HepG2 (cell line): ENCODE measurements around the gene EMC9. TPM values are rescaled to one million over a fixed set of nuclear protein-coding genes. Genes with fewer than 3 reads are reported as not detected.

Experiments
- ATAC-seq: fragments of 200-7000 bp; cut with Tn5 transposase; 3 replicates; pipeline ENCODE4 v1.9.1; 2020; ENCODE audit warnings: mild to moderate bottlenecking, moderate library complexity
- BruUV-seq: library from RNA; stranded (reverse); fragments of 400-500 nt; replicated peaks from 2 replicates; lab custom pipeline; 2021; lab: Mats Ljungman, UMichigan
- CTCF ChIA-PET: fragments of 300-600 bp; formaldehyde crosslinking; extraction: SDS; loops from one replicate; lab custom pipeline; 2021; ENCODE audit warnings: low total read pairs, inconsistent platforms, low intra/inter-chr PET ratio; lab: Yijun Ruan, JAX
- POLR2A ChIA-PET: fragments of 350-600 bp; sonication (Branson Sonifier 250); formaldehyde crosslinking; loops from one replicate; lab custom pipeline; 2020; ENCODE audit warnings: antibody characterized with exemption, inconsistent platforms; lab: Yijun Ruan, JAX
- DNase-seq: peaks from one replicate; pipeline ENCODE4 v3.0.0-alpha.2; 2015; ENCODE audit warnings: low spot score
- FAIRE-seq: peaks from 3 replicates; lab custom pipeline; 2011; peaks lifted over from hg19 to GRCh38; lab: Jason Lieb, UNC
- H2AFZ ChIP-seq: one replicate; pipeline ENCODE4 v1.6.1; 2011; ENCODE audit warnings: low read length, inconsistent platforms
- H3K27ac ChIP-seq: fragments of 300-600 bp; 3 replicates; pipeline ENCODE4 v1.8.0; 2011; ENCODE audit warnings: mixed run types, mild to moderate bottlenecking, mixed read lengths, low read length, inconsistent platforms; ENCODE audit not compliant: insufficient read depth; ENCODE audit errors: extremely low read length
- H3K27me3 ChIP-seq, 2 experiments: fragments of 200-600 bp in 1 of 2; 2 replicates in 1 of 2; 3 replicates in 1 of 2; pipeline versions ENCODE4 v1.6.0 to v1.8.0; 2011; ENCODE audit warnings: low read length in 2 of 2, mild to moderate bottlenecking in 2 of 2, moderate library complexity in 2 of 2, inconsistent platforms in 1 of 2; ENCODE audit not compliant: insufficient read depth in 2 of 2, control insufficient read depth in 1 of 2
- H3K36me3 ChIP-seq, 2 experiments: fragments of 200-600 bp in 1 of 2; replicated peaks in 1 of 2; 2 replicates in 1 of 2; 3 replicates in 1 of 2; pipeline versions ENCODE4 v1.5.1 to v1.8.0; 2011; ENCODE audit warnings: low read length in 2 of 2, inconsistent platforms in 1 of 2; ENCODE audit not compliant: insufficient read depth in 2 of 2, control insufficient read depth in 1 of 2
- H3K4me1 ChIP-seq: 2 replicates; pipeline ENCODE4 v1.5.1; 2012; ENCODE audit warnings: low read length, inconsistent platforms; ENCODE audit not compliant: insufficient read depth
- H3K4me2 ChIP-seq: 2 replicates; pipeline ENCODE4 v1.6.0; 2011; ENCODE audit warnings: low read depth, low read length, inconsistent platforms
- H3K4me3 ChIP-seq, 3 experiments: fragments of 200-600 bp in 1 of 3; sonication (generic), shearing (Covaris generic) in 1 of 3; replicated peaks in 1 of 3; 2 replicates each; pipeline ENCODE4 v1.5.1; 2011 to 2016; ENCODE audit warnings: low read length in 3 of 3, inconsistent platforms in 2 of 3, low read depth in 2 of 3, mild to moderate bottlenecking in 2 of 3, control low read depth in 1 of 3, mixed read lengths in 1 of 3; ENCODE audit not compliant: insufficient read depth in 1 of 3
- H3K79me2 ChIP-seq: one replicate; pipeline ENCODE4 v1.6.1; 2011; ENCODE audit warnings: low read length, inconsistent platforms; ENCODE audit not compliant: insufficient read depth
- H3K9ac ChIP-seq: 2 replicates; pipeline ENCODE4 v1.6.0; 2011; ENCODE audit warnings: mild to moderate bottlenecking, low read depth, low read length, inconsistent platforms; ENCODE audit not compliant: insufficient read depth
- H3K9me3 ChIP-seq: 2 replicates; pipeline ENCODE4 v1.5.1; 2012; ENCODE audit warnings: mild to moderate bottlenecking, low read length
- H4K20me1 ChIP-seq: 2 replicates; pipeline ENCODE4 v1.6.0; 2011; ENCODE audit warnings: inconsistent platforms, mild to moderate bottlenecking, low read length, moderate library complexity; ENCODE audit not compliant: insufficient read depth
- ATRX ChIP-seq: sonication (generic); formaldehyde crosslinking; IDR thresholded peaks from 2 replicates; pipeline ENCODE4 v1.4.0; 2020; ENCODE audit warnings: missing genetic modification reagents, borderline replicate concordance
- CBFB ChIP-seq: sonication (generic); formaldehyde crosslinking; IDR thresholded peaks from 2 replicates; pipeline ENCODE4 v1.4.0; 2020; ENCODE audit warnings: missing genetic modification reagents
- NR2F6 ChIP-seq, 2 experiments: IDR thresholded peaks; 2 replicates each; pipeline ENCODE4 v1.6.1; 2016; ENCODE audit warnings: antibody characterized with exemption in 1 of 2, mild to moderate bottlenecking in 1 of 2
- SAP130 ChIP-seq: IDR thresholded peaks from 2 replicates; pipeline ENCODE4 v1.6.1; 2016; ENCODE audit warnings: low read depth
- ZBTB38 ChIP-seq: sonication (generic); formaldehyde crosslinking; IDR thresholded peaks from 2 replicates; pipeline ENCODE4 v1.5.1; 2020; ENCODE audit warnings: mild to moderate bottlenecking, missing genetic modification reagents
- ZHX2 ChIP-seq, 2 experiments: sonication (generic) in 1 of 2; formaldehyde crosslinking in 1 of 2; IDR thresholded peaks; 2 replicates each; pipeline versions ENCODE4 v1.6.1 to v1.9.0; 2014 to 2022; ENCODE audit warnings: antibody characterized with exemption in 1 of 2, borderline replicate concordance in 1 of 2, inconsistent platforms in 1 of 2, low read depth in 1 of 2, missing genetic modification reagents in 1 of 2
- ZNF646 ChIP-seq: sonication (generic); formaldehyde crosslinking; IDR thresholded peaks from 2 replicates; pipeline ENCODE4 v1.9.0; 2021; ENCODE audit warnings: mild to moderate bottlenecking, missing genetic modification reagents
- ZNF670 ChIP-seq: sonication (generic); formaldehyde crosslinking; IDR thresholded peaks from 2 replicates; pipeline ENCODE4 v1.8.0; 2022; ENCODE audit warnings: mild to moderate bottlenecking, missing genetic modification reagents, borderline replicate concordance
- whole genome bisulfite sequencing: methylation state at CpG from one replicate; pipeline ENCODE4 v1.1.6; 2017; ENCODE audit warnings: low lambda C conversion rate; 5-methylcytosine and 5-hydroxymethylcytosine counted together
- in situ Hi-C: cut with HindIII; loops from 2 replicates; pipeline ENCODE4 v1.10.0; 2017; ENCODE audit warnings: low pct_unique_long_range_greater_than_20kb; ENCODE audit not compliant: extremely low pct_ligation_motif_present
- intact Hi-C: fragments of 100-400 bp; cut with micrococcal nuclease; formaldehyde crosslinking; loops from one replicate; pipeline ENCODE4 v1.10.0; 2022; ENCODE audit not compliant: unreplicated experiment
- polyA plus RNA-seq, 8 experiments: library from polyadenylated mRNA; depleted of rRNA in 3 of 8; stranded (reverse) in 7 of 8; unstranded in 1 of 8; fragments of >200 nt; fragmentation: Illumina TruSeq in 4 of 8; extraction: Trizol in 4 of 8; gene quantifications; 2 replicates each; pipeline versions ENCODE4 v1.2.1 to v1.2.3, GENCODE V29; 2011 to 2016; ENCODE audit warnings: low read depth in 4 of 8, missing spikeins in 1 of 8, mixed read lengths in 1 of 8; ENCODE audit not compliant: insufficient read depth in 1 of 8
- total RNA-seq, 5 experiments: library from RNA; depleted of rRNA; stranded (reverse); fragments of >200 nt; fragmentation: Illumina TruSeq; extraction: Trizol; gene quantifications; 2 replicates each; pipeline ENCODE4 v1.2.3, GENCODE V29; 2016; ENCODE audit warnings: low read depth in 1 of 5

EMC9 gene
- total and polyA plus RNA-seq, 2 of the 13 experiments (the other 11 are each of a cell fraction or from before 2014, with no cell fraction given), result 60.5 to 78.7 TPM

GRCh38 chr14:24160850-24161804, 19.7 kb upstream of the EMC9 start, which contains the start of gene IRF9:
IRF9 (plus strand) TSS chr14:24161265; CDS start chr14:24162145, 880 bp downstream.
- peak; percentile 99 for FAIRE-seq
- intact Hi-C loops, result loop anchor here (1.0 kb wide), 10 partner anchors 15 to 147 kb away; partner anchors contain the start of genes CHMP4A, EMC9, IPO4 and PCK2
- peak; percentile 94 for TF ChIP-seq ZBTB38 (CRISPR knock-in tag)
- TF ChIP-seq ZHX2 (IDR thresholded peaks at IDR 0.05; ENCODE audit: low read depth), result peak; percentile 85
- TF ChIP-seq ZHX2 (CRISPR knock-in tag; IDR thresholded peaks at IDR 0.05; ENCODE audit: borderline replicate concordance), result no peak
- TF ChIP-seq ZNF646 (CRISPR knock-in tag), result no peak
- no peak for TF ChIP-seq ATRX (CRISPR knock-in tag)
- peak; percentile 100 for TF ChIP-seq SAP130 (CRISPR knock-in tag)
- TF ChIP-seq ZNF670, result peak; percentile 94; the same call in 1 of the 2 replicates
- TF ChIP-seq NR2F6 (IDR thresholded peaks at IDR 0.05), result peak; percentile 88
- TF ChIP-seq NR2F6 (CRISPR knock-in tag; IDR thresholded peaks at IDR 0.05), result peak; percentile 98
- TF ChIP-seq CBFB (CRISPR knock-in tag), result peak; percentile 94

More at GRCh38 chr14:24160850-24161804, 19.7 kb upstream of the EMC9 start, which contains the start of gene IRF9:
- Histone ChIP-seq H3K4me2 (peak within 1 kb of the TSS; percentile 98), H4K20me1 (no peaks in the 10 kb centered on the region), H2AFZ (peak within 1 kb of the TSS; percentile 32), H3K36me3 (peaks cover 57 to 68% of the 10 kb centered on the region in 2 experiments), H3K27ac (peak within 1 kb of the TSS; percentile 62), H3K9ac (peak within 1 kb of the TSS; percentile 76), H3K27me3 (no peaks in the 10 kb centered on the region; a peak in 1 of 5 replicates), H3K9me3 (no peaks in the 10 kb centered on the region), H3K79me2 (peaks cover 5% of the 10 kb centered on the region), H3K4me1 (peaks cover 28% of the 10 kb centered on the region), H3K4me3 (peak within 1 kb of the TSS; percentile 50 to 78 (median 64))
- 3% methylated on average over 12 of the region's 12 CpGs for WGBS
- BruUV-seq, result TSS peak; percentile 47
- ChIA-PET POLR2A (interaction anchor here (0.8 to 11.8 kb wide), 42 partner anchors 9 to 1183 kb away, joined by 3 to 233 read pairs (median 8); partner anchors contain the start of genes ACIN1, C14orf119, CHMP4A and CIDEB), CTCF (interaction anchor here (0.7 to 2.4 kb wide), 9 partner anchors 21 to 147 kb away, joined by 3 to 12 read pairs (median 6); partner anchors contain the start of genes DCAF11 and PSME1)
- ATAC-seq (peak; percentile 92), DNase-seq (peak; percentile 99)
- in situ Hi-C loops, result loop anchor here (5.0 kb wide), 1 partner anchor 104 kb away; no protein-coding TSS in a partner anchor
